ENCODE data around the gene CCNL2.
A peak's percentile ranks its signal among the peaks of the same experiment; 100 is the strongest.

The CCNL2 gene

GRCh38 chr1:1399187-1399871, at the start of gene CCNL2 (continued):
- TF ChIP-seq, protein P1, sequence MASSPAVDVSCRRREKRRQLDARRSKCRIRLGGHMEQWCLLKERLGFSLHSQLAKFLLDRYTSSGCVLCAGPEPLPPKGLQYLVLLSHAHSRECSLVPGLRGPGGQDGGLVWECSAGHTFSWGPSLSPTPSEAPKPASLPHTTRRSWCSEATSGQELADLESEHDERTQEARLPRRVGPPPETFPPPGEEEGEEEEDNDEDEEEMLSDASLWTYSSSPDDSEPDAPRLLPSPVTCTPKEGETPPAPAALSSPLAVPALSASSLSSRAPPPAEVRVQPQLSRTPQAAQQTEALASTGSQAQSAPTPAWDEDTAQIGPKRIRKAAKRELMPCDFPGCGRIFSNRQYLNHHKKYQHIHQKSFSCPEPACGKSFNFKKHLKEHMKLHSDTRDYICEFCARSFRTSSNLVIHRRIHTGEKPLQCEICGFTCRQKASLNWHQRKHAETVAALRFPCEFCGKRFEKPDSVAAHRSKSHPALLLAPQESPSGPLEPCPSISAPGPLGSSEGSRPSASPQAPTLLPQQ (tag by site-specific recombination; IDR thresholded peaks at IDR 0.05): no peak; the same call in 1 of the 2 replicates
- TF ChIP-seq CTCF (tag by site-specific recombination; IDR thresholded peaks at IDR 0.05): peak; percentile 93
- TF ChIP-seq KLF10 (tag by site-specific recombination; IDR thresholded peaks at IDR 0.05): peak; percentile 60; the same call in 1 of the 2 replicates
- TF ChIP-seq PRDM6 (tag by site-specific recombination; IDR thresholded peaks at IDR 0.05): no peak
- peak; percentile 81 for TF ChIP-seq ZBTB20 (tag by site-specific recombination; IDR thresholded peaks at IDR 0.05)
- no peak for TF ChIP-seq PRDM4 (tag by site-specific recombination; IDR thresholded peaks at IDR 0.05)
- TF ChIP-seq ZNF548 (tag by site-specific recombination; IDR thresholded peaks at IDR 0.05): no peak
- TF ChIP-seq ZNF48 (tag by site-specific recombination; IDR thresholded peaks at IDR 0.05): no peak
- TF ChIP-seq, protein P2, sequence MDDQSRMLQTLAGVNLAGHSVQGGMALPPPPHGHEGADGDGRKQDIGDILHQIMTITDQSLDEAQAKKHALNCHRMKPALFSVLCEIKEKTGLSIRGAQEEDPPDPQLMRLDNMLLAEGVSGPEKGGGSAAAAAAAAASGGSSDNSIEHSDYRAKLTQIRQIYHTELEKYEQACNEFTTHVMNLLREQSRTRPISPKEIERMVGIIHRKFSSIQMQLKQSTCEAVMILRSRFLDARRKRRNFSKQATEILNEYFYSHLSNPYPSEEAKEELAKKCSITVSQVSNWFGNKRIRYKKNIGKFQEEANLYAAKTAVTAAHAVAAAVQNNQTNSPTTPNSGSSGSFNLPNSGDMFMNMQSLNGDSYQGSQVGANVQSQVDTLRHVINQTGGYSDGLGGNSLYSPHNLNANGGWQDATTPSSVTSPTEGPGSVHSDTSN (CRISPR knock-in tag; IDR thresholded peaks at IDR 0.05): peak; percentile 99
- TF ChIP-seq ZNF214 (tag by site-specific recombination; IDR thresholded peaks at IDR 0.05; ENCODE audit: borderline replicate concordance): no peak
- TF ChIP-seq, protein P3, sequence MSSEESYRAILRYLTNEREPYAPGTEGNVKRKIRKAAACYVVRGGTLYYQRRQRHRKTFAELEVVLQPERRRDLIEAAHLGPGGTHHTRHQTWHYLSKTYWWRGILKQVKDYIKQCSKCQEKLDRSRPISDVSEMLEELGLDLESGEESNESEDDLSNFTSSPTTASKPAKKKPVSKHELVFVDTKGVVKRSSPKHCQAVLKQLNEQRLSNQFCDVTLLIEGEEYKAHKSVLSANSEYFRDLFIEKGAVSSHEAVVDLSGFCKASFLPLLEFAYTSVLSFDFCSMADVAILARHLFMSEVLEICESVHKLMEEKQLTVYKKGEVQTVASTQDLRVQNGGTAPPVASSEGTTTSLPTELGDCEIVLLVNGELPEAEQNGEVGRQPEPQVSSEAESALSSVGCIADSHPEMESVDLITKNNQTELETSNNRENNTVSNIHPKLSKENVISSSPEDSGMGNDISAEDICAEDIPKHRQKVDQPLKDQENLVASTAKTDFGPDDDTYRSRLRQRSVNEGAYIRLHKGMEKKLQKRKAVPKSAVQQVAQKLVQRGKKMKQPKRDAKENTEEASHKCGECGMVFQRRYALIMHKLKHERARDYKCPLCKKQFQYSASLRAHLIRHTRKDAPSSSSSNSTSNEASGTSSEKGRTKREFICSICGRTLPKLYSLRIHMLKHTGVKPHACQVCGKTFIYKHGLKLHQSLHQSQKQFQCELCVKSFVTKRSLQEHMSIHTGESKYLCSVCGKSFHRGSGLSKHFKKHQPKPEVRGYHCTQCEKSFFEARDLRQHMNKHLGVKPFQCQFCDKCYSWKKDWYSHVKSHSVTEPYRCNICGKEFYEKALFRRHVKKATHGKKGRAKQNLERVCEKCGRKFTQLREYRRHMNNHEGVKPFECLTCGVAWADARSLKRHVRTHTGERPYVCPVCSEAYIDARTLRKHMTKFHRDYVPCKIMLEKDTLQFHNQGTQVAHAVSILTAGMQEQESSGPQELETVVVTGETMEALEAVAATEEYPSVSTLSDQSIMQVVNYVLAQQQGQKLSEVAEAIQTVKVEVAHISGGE (tag by site-specific recombination; conservative IDR thresholded peaks at IDR 0.05; ENCODE audit: low read depth): peak; percentile 86
- no peak for TF ChIP-seq ZNF140 (tag by site-specific recombination; IDR thresholded peaks at IDR 0.05)
- TF ChIP-seq ZNF311 (tag by site-specific recombination; IDR thresholded peaks at IDR 0.05; ENCODE audit: borderline replicate concordance): no peak
- TF ChIP-seq KLF1 (tag by site-specific recombination; IDR thresholded peaks at IDR 0.05): peak; percentile 76
- TF ChIP-seq, protein P4, sequence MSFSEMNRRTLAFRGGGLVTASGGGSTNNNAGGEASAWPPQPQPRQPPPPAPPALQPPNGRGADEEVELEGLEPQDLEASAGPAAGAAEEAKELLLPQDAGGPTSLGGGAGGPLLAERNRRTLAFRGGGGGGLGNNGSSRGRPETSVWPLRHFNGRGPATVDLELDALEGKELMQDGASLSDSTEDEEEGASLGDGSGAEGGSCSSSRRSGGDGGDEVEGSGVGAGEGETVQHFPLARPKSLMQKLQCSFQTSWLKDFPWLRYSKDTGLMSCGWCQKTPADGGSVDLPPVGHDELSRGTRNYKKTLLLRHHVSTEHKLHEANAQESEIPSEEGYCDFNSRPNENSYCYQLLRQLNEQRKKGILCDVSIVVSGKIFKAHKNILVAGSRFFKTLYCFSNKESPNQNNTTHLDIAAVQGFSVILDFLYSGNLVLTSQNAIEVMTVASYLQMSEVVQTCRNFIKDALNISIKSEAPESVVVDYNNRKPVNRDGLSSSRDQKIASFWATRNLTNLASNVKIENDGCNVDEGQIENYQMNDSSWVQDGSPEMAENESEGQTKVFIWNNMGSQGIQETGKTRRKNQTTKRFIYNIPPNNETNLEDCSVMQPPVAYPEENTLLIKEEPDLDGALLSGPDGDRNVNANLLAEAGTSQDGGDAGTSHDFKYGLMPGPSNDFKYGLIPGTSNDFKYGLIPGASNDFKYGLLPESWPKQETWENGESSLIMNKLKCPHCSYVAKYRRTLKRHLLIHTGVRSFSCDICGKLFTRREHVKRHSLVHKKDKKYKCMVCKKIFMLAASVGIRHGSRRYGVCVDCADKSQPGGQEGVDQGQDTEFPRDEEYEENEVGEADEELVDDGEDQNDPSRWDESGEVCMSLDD (tag by site-specific recombination; IDR thresholded peaks at IDR 0.05): peak; percentile 81
- TF ChIP-seq ZFHX2 (tag by site-specific recombination; conservative IDR thresholded peaks at IDR 0.05): peak; percentile 71
- peak; percentile 84 for TF ChIP-seq ZNF449 (tag by site-specific recombination; IDR thresholded peaks at IDR 0.05)
- TF ChIP-seq, protein P5, sequence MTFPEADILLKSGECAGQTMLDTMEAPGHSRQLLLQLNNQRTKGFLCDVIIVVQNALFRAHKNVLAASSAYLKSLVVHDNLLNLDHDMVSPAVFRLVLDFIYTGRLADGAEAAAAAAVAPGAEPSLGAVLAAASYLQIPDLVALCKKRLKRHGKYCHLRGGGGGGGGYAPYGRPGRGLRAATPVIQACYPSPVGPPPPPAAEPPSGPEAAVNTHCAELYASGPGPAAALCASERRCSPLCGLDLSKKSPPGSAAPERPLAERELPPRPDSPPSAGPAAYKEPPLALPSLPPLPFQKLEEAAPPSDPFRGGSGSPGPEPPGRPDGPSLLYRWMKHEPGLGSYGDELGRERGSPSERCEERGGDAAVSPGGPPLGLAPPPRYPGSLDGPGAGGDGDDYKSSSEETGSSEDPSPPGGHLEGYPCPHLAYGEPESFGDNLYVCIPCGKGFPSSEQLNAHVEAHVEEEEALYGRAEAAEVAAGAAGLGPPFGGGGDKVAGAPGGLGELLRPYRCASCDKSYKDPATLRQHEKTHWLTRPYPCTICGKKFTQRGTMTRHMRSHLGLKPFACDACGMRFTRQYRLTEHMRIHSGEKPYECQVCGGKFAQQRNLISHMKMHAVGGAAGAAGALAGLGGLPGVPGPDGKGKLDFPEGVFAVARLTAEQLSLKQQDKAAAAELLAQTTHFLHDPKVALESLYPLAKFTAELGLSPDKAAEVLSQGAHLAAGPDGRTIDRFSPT (tag by site-specific recombination; IDR thresholded peaks at IDR 0.05): no peak
- no peak; the same call in 1 of the 2 replicates for TF ChIP-seq ZFP69B (tag by site-specific recombination; IDR thresholded peaks at IDR 0.05)
